Astrocyte of the spinal cord (primary cell): ENCODE data around the gene FUOM.

Experiments used
- DNase-seq: peaks from one replicate; pipeline ENCODE4 v3.0.0; 2011; ENCODE audit warnings: low read depth, low spot score
- H3K4me3 ChIP-seq: 2 replicates; pipeline ENCODE4 v1.5.1; 2011; ENCODE audit warnings: low read depth, mild to moderate bottlenecking, low read length, moderate library complexity
- CTCF ChIP-seq: IDR thresholded peaks from 2 replicates; pipeline ENCODE4 v1.5.1; 2012; ENCODE audit warnings: low read depth, mild to moderate bottlenecking, low read length, inconsistent platforms
- in situ Hi-C: cut with HindIII; loops from 2 replicates; pipeline ENCODE4 v1.10.0; 2017; ENCODE audit warnings: low sequenced_read_pairs

The FUOM gene

GRCh38 chr10:133344236-133344635 lies 13.6 kb downstream of the FUOM start:
- H3K4me3 ChIP-seq, result no peak overlapping the region
- in situ Hi-C loops, result no loop called here
- no peak for TF ChIP-seq CTCF
- no peak for DNase-seq

GRCh38 chr10:133343558-133343957 lies 14.3 kb downstream of the FUOM start:
- in situ Hi-C loops, result no loop called here
- no peak for TF ChIP-seq CTCF
- no peak for DNase-seq
- H3K4me3 ChIP-seq, result no peak overlapping the region

GRCh38 chr10:133342942-133343341 lies 14.9 kb downstream of the FUOM start:
- in situ Hi-C loops, result no loop called here
- no peak for TF ChIP-seq CTCF
- no peak for DNase-seq
- no peak overlapping the region for H3K4me3 ChIP-seq

GRCh38 chr10:133341983-133342382 lies 15.8 kb downstream of the FUOM start:
- DNase-seq, result no peak
- TF ChIP-seq CTCF, result no peak
- H3K4me3 ChIP-seq, result no peak overlapping the region
- in situ Hi-C loops, result no loop called here

GRCh38 chr10:133339708-133340380 lies 18.0 kb downstream of the FUOM start:
- in situ Hi-C loops, result no loop called here
- no peak for DNase-seq
- no peak for TF ChIP-seq CTCF
- no peak overlapping the region for H3K4me3 ChIP-seq

GRCh38 chr10:133338080-133339071 lies 19.4 kb downstream of the FUOM start:
- in situ Hi-C loops, result no loop called here
- no peak for DNase-seq
- no peak overlapping the region for H3K4me3 ChIP-seq
- no peak for TF ChIP-seq CTCF
